HG03159 (cell line): Measurements from ENCODE around the gene SLC51A.
"Not testable (repeated sequence)": the region's sequence is repeated elsewhere in the genome, so short reads cannot be mapped to it uniquely, and the experiment has no call there.

Experiments used
- ATAC-seq: cut with Tn5 transposase; IDR thresholded peaks from one replicate; pipeline ENCODE4 v1.9.1; 2021; ENCODE audit warnings: mild to moderate bottlenecking, moderate library complexity; ENCODE audit not compliant: unreplicated experiment

Gene SLC51A

DNA sequence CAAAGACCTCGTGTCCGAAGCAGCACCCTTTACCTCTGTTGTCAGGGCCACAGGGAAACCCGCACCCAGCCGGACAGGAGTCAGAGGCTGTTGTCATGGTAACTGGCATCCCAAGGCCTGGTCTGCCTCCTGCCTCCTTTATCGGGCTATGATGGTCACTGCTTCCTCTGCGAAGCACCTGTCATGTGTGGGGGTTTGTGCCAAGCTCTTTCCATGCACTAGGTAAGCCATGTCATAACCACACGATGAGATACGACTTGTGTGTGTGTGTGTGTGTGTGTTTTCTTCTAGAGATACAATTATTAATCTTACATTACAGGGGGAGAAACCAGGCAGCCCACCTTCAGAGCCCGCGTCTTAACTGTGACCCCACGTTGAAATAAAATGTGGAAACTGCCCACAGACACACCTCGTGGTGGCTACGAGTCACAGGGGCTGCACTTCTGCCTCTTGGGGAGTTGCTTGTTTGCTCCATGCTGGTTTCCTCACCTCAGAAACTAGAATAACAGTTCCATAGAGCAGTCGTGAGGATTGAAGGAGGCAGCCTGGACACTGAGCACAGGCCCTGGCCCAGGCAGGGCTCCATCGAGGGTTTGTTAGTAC is 23.1 kb upstream of the SLC51A start:
- no peak for ATAC-seq

DNA sequence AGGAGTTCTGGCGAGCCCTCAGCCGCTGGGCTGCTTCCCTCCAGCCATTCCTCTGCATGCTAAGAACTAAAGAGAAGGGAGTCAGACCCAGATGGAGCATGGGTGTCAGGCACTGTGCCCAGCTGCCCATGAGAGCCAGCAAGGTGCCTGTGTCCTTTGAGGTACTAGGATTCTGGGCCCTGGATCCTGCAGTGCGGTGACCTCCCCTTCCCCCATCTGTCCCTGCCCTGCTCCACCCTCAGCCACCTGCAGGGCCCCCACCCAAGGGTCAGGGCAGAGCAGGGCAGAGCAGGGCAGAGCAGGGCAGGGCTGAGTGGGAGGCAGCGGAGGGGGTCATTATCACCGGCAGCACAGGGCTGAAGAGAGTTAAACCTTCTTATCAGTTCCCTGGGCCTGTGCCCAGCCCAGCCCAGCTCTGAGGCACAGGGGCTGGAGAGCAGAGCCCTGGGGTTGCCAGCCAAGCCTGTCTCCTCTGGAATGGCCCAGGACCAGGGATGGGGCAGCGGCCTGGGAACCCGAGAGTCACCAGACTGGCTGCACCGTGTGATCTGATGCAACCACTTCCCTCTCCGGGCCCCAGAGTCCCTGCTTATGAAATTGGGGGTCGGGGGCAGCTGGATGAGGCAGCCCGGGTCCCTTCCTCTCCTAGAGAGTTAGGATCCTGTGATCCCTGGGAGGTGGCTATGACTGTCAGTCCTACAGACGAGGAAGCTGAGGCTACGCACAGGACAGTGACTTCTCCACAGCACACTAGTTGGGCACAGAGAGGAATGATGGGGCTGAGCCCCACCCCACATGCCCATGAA is 22.4 kb upstream of the SLC51A start:
- ATAC-seq = no peak

DNA sequence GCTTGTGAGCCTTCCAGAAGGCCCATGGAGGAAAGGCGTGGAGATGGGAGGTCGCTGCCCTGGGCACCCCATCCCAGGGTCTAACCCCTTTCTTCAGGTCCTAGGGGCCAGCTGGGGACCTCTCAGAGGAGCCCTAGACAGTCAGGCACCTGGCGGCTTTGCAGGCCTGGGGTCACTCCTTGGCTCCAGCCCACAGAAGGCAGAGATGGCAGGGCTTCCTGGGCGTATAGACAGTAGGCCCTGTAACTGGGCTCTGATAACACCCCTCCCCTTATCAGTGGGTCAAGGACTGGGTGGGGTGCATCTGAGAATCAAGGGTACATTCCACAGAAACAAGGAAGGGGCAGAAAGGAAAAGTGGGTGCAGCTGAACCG is 21.8 kb upstream of the SLC51A start:
- ATAC-seq = no peak

DNA sequence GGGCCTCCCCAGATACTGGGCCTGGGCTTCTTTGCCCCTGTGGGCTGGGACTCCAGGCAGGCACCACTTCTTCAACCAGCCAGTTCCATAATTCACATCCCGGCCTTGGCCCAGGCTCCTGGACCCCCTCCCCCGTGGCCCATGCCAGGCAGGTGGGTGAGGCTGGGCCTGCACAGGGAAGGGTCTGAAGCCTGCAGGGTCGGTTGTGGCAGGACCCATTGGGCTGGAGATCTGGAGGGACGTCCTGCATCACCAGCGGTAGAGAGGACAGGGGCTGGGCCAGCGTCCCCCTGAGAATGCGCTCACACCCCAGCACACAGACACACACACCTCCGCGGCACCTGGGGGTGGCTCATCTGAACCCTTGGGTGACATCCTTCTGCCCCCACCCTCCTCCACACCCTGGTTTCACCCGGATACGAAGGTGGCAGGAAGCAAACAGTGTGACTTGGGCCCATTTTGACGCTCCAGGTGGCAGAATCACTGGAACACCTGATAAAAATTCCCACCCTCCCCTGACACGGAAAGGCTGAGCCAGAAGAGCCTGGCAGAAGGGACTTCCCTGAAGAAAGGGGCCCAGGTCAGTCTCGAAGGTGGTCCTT is 20.6 kb upstream of the SLC51A start:
- ATAC-seq = no peak

DNA sequence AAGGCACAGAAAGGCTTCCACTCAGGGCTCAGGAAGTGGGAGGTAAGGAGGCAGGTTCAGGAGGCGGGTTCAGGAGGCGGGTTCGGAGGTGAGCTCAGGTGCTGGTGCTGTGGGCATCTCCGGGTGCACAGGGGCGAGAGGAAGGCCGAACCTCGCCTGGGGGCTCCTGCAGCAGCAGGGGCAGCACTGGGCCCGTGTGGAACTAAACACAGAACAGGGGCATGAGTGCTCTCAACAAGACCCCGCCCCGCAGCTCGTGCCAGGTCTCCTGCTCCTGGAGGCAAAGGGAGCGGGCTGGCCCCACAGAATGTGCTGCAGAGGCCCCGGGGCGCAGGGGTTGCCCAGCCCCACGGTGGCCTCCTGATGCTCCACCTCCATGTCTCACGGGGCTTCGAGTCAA is 18.8 kb upstream of the SLC51A start:
- ATAC-seq = no peak

DNA sequence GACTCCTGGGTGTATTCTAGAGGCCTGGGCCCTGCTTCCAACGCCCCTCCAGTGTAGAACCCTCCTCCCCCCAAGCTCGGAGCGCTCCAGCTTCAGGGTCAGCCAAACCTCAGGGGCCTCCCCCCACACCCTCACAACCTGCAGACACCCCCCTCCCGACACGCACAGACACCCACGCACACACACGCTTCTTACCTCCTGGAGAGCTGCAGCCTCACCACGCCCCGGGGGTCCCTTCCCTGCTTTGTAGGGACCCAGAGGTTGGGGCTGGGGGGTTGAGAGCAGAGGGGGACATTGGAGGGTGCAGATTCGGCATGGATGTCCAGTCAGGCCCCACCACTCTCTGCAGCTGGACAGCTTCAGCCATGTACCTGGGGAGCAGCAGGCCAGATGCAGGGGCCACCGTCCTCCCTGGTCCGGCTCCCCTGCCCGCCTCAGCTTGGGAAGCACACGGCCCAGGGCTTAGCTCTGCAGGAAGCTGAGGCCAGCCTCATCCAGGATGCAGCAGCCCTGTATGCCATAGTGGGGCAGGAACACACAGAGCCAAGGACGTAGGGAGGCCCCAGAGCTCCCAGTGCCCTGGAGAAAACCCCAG is 18.2 kb upstream of the SLC51A start:
- ATAC-seq = no peak

DNA sequence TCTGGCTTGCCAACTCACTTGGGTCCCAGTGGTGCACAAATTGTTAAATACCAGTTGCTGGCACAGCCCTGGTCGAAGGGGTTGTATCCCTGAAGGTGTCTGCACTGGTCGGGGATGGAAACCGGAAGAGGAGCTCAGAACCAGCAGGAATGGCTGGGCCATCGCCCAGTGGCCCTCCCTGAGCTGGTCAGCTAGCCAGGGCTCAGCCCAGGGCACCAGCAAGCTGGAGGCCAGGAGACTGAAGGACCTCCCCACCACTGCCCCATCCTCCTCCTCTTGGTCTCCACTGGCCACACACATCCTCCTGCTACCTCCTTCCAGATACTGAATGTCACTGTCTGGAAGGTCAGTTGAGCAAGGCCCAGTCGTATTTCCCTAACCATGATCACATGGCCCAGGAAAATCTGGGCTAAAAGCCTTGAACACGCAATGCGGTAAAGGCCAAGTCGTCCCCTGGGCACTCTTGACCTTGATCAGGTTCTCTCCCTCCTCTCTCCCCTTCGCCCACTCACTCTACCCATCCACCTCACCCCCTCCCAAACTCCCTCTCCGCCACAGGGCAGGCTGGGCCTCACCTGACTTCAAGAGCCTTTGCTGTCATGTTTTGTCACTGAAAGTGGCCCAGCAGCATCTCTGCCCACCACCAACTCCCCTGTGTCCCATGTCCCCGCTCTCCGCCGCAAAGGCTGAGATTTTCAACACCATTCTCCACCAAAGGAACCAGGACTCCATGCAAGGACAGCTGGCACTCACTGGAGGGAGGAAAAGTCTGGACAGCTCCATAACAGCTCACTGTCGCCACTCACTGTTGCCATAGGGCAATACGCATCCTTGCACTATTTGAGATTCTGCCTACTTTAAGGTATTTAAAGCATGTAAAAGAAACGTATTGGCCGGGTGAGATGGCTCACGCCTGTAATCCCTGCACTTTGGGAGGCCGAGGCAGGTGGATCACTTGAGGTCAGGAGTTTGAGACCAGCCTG is 17.3 kb upstream of the SLC51A start:
- ATAC-seq = no peak

DNA sequence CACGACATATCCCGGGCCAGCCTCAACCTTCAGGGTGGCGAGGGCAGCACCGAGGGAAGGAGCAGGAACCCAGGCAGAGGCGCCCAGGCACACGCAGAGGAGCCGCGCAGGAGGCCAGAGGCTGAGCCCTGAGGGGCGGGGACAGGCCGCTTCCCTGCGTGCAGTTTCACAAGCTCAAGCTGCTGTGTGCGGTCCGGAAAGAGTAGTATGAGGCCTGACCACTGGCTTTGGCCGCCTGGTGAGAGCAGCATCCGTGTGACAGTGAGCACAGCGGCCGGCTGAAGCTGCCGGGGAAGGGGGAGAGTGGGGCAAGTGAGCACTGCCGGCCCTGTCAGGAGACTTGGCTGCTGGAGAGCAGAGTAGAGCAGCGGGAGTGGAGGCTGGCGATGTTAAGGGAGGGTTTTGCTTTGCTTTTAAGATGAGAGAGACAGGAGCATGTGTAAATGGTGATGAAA is 13.8 kb upstream of the SLC51A start:
- no peak for ATAC-seq

DNA sequence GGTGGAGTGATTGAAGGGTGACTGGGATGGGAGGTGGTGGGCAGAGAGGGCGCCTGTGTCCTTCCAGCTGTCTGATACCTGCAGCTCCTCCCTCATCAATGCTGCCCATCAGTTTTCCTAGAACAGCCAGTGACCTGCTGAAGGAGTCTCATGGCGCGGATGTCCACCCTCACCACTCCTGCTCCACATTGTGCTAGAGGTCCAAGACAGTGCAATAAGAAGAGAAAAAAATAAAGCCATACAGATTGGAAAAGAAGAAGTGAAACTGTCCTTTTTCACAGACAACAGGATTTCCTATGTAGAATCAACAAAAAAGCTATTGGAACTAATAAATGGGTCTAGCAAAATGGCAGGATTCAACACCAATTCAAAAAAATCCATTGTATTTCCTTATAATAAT is 12.5 kb upstream of the SLC51A start:
- ATAC-seq = no peak

DNA sequence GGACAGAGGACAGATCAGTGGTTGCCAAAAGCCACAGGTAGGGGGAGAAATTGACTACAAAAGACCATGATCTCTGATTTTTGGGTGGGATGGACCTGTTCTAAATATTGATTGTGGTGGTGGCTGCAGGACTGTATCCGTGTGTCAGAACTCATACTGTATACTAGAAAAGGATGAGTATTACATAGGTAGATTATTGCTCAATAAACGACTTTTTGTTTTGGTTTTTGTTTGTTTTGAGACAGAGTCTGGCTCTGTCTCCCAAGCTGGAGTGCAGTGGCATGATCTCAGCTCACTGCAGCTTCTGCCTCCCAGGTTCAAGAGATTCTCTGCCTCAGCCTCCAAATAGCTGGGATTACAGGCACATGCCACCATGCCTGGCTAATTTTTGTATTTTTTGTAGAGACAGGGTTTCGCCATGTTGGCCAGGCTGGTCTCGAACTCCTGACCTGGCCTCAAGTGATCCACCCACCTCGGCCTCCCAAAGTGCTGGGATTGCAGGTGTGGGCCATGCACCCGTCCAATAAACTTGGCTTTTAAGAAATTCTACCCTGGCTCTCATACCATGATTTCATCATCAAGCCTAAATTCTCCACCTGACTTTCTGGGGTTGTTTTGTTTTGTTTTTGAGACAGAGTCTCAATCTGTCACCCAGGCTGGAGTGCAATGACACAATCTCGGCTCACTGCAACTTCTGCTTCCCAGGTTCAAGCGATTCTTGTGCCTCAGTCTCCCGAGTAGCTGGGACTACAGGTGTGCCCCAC is 10.7 kb upstream of the SLC51A start:
- ATAC-seq = not testable (repeated sequence)

DNA sequence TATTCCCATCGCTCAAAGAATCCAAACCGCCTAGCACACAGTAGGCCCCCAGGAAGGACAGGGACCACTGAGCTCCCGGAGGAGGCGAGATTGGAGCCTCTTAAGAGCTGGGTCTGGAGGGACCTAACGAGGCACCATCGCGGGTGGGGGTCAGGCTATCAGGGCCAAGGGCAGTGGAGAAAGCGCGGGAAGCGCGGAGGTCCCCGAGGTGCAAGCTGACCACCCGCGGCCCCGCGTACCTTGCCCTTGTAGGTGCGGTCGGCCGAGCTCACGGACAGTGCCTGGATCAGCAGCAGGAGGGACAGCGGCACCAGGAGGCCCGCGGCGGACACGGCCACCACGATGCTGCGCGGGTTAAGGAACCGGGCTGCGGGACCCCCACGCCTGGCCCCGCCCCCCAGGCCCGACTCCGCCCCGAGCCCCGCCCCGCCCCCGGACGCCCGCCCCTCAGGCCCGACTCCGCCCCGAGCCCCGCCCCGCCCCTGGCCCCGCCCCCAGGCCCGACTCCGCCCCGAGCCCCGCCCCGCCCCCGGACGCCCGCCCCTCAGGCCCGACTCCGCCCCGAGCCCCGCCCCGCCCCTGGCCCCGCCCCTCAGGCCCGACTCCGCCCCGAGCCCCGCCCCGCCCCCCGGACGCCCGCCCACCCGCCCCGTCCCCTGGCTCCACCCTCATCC is 9.0 kb upstream of the SLC51A start:
- ATAC-seq = no peak

DNA sequence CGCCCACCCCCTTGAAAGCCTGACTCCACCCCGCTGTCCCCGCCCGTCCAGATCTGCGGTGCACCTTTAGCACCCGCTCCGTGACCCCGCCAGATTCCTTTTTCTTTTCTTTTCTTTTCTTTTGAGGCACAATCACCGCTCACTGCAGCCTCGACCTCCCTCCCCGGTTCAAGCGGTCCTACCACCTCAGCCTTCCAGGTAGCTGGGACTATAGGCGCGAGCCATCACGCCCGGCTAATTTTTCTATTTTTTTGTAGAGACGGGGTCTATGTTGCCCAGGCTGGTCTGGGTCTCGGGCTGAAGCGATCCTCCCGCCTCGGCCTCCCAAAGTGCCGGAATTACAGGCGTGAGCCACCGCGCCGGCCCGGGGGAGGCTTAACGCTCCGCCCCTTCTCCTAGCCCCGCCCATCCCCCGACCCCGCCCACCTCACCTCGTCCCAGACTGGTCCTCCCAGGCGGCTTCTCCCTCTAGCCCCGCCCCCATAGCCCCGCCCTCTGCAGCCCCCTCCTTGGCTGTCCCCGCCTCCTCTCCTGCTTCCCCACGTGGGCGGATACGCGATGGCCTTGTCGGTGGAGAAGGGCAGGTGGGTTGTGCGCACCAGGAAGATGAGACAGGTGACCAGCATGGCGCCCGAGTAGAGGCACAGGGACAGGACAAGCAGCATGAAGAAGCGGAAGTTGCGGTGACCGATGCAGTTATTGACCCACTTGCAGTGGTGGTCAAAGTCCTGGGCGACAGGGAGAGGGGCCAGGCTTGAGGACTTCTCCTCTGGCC is 8.3 kb upstream of the SLC51A start:
- ATAC-seq = no peak

DNA sequence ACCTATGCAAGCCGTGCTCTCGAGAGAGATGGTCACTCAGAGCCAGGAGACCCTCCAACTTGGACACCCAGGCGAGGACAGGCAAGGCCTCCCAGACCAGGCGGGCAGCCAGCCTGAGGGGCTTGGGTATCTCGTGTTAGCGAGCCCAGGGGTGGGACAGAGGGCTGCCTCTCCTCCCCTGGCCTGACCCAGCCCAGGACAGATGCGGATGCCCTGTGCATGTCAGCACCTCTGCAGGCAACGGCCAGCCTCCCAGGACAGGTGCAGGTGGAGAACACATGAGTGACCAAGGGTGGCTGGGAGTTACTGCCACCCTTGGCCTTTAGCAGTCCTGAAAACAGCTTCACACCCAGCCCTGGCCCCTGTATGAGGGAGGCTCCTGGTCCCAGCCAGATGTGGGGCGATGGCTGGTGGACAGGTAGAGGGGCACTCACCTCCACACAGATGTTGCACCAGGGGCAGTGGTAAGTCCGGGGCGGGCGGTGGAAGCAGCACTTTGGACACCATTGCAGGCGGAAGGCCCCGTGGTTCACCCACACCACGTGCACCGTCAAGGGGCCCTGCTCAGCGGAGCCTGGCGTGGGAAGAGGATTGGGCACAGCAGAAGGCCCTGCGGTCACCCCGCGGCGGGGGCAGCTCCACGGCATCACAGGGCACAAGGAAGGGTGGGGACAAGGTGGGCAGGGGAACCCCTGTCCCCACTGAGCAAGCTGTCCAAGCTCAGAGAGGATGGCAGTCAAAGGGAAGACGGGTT is 7.2 kb upstream of the SLC51A start:
- no peak for ATAC-seq

DNA sequence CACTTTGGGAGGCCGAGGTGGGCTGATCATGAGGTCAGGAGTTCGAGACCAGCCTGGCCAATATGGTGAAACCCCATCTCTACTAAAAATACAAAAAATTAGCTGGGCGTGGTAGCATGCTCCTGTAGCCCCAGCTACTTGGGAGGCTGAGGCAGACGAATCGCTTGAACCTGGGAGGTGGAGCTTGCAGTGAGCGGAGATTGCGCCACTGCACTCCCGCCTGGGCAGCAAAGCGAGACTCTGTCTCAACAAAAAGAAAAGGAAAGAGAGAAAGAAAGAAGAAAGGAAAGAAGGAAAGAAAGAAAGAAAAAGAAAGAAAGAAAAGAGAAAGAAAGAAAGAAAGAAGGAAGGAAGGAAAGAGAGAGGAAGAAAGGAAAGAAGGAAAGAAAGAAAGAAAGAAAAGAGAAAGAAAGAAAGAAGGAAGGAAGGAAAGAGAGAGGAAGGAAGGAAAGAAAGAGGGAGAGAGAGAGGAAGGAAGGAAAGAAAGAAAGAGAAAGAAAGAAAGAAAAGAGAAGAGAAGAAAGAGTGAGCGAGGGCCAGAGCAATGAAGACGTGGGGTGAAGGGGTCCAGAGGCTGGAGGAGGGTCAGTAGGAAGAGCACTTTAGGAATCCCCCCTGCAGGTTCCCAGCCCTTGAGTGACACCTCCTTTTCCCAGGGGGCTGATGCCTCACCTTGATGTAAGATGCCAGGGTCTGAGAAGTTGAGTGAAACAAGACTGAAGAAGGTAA is 6.2 kb upstream of the SLC51A start:
- not testable (repeated sequence) for ATAC-seq

DNA sequence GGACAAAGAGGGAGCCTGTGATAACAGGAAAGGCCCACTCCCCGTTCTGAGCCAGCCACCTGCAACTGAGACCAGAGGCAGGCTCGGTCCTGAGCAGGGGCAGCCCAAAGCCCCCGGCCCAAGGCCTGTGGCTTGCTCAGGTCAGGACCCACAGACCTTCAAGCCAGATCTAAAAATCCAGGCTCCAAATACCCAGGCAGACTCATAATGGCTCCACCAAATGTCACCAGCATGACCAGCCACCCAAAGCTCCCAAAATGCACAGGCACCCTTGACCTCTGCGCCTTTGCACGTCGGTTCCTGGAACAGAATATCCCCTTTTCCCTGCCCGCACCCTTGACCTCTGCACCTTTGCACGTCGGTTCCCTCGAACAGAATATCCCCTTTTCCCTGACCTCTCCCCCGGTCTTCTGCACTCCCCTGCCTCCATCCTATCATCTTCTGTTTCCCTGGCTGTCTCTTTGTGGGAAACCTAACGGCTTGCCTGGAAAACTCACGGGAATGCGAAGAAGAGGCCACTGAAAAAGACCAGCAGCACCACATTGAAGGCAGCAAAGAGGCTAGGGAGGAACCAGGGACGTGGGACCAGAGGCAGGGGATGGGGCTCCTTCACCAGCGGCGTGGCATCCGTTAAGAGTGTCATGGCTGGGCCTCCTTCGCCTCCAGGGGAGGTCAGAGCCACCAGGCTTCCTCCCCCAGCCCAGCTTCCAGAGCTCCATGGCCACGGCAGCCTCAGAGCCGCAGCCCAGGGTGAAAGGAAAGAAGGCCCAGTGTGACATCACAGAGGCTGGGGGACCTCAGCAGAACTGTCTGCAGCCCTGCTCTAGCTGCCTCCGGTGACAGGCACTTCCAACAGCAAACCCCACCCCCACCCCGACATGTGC is 5.4 kb upstream of the SLC51A start, which contains the start of gene ZDHHC19:
Gene ZDHHC19 (minus strand): TSS at position 728 of the 884 bp plus-strand sequence. CDS start 85 bp downstream, at position 643.
- ATAC-seq = no peak

DNA sequence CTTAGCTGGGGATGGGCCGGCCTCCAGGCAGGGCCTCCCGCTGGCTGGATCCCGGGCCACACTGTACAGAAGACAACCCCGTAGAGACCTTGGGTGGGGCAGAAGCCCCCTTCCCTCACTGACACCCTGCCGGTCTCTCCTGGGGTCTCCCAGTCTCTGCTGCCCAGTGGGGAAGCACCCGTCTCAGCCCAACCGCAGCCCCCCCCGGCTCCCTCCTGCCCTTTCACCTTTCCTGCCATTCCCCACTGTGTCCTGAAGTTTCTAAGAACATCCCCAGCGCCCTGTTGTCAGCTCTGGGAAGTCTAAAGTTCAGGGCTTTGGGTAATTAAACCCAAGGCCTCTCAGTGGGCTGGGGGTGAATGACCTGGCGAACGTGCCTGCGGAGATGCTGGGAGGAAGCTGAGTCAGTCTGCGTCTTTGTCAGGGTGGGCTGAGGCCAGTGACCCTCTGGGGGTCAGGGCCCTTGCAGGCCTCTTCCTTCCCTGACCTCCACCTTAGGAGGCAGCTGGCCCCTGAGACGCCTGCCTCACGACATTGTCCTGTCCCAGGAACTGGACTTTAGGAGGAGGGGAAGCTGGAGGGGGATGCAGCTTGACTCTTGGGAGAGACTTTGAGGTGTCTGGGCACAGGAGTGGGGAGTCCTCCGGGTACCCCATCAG is 1.4 kb upstream of the SLC51A start:
- no peak for ATAC-seq
